ENCODE results near the gene CNGB1. TPM values are rescaled to one million over a fixed set of nuclear protein-coding genes. Genes with fewer than 3 reads are reported as not detected.
A peak's percentile ranks its signal among the peaks of the same experiment; 100 is the strongest.

The CNGB1 gene
- total and polyA plus RNA-seq, 4 donors, result under 0.01 TPM; not detected in 2

GRCh38 chr16:57842601-57843000, 128.3 kb downstream of the CNGB1 start (continued):
- no peak for TF ChIP-seq JUND (IDR thresholded peaks at IDR 0.05)

GRCh38 chr16:57840833-57841232, 130.1 kb downstream of the CNGB1 start:
- 35% methylated on average over 8 of the region's 8 CpGs for WGBS
- H3K9ac ChIP-seq (ENCODE audit: low read depth in 1 of 2, low read length in 2 of 2), result no peak overlapping the region
- H3K27me3 ChIP-seq (ENCODE audit: control insufficient read depth in 4 of 4, insufficient read depth in 4 of 4, low read length in 3 of 4), result no peaks in the 10 kb centered on the region
- no peaks in the 10 kb centered on the region for H3K36me3 ChIP-seq (ENCODE audit: control insufficient read depth in 4 of 4, insufficient read depth in 3 of 4, low read depth in 1 of 4, low read length in 3 of 4)
- TF ChIP-seq FOXA2 (IDR thresholded peaks at IDR 0.05) (no peak), SP1 (IDR thresholded peaks at IDR 0.05) (peak; percentile 46), HNF4A (conservative IDR thresholded peaks at IDR 0.05) (peak; percentile 67 to 76), ATF3 (IDR thresholded peaks at IDR 0.05) (no peak), HNF4G (IDR thresholded peaks at IDR 0.05) (peak; percentile 49), JUND (IDR thresholded peaks at IDR 0.05) (no peak), REST (IDR thresholded peaks at IDR 0.05) (no peak), MAX (IDR thresholded peaks at IDR 0.05) (no peak), RAD21 (IDR thresholded peaks at IDR 0.05) (peak; percentile 25 to 67), TAF1 (conservative IDR thresholded peaks at IDR 0.05) (no peak), RXRA (IDR thresholded peaks at IDR 0.05) (peak; percentile 49 to 74), YY1 (IDR thresholded peaks at IDR 0.05) (no peak), ZBTB33 (IDR thresholded peaks at IDR 0.05) (no peak), CTCF (IDR thresholded peaks at IDR 0.05; ENCODE audit: low read depth, low read length, missing input control) (no peak), FOXA1 (IDR thresholded peaks at IDR 0.05) (no peak), EGR1 (IDR thresholded peaks at IDR 0.05; ENCODE audit: low read depth in 2 of 2) (no peak), NR2F2 (IDR thresholded peaks at IDR 0.05) (no peak), GABPA (IDR thresholded peaks at IDR 0.05 in 1 of 2, conservative IDR thresholded peaks at IDR 0.05 in 1 of 2) (no peak)
- H3K27ac ChIP-seq (ENCODE audit: low read depth in 1 of 2, low read length in 2 of 2), result no peak overlapping the region
- no peaks in the 10 kb centered on the region for H3K9me3 ChIP-seq (ENCODE audit: control insufficient read depth in 4 of 4, low read length in 3 of 4)
- no peak overlapping the region for H3K4me3 ChIP-seq (ENCODE audit: low read depth in 1 of 3, low read length in 3 of 3)
- no peak for DNase-seq (ENCODE audit: low spot score)
- H3K4me1 ChIP-seq (ENCODE audit: control insufficient read depth in 4 of 4, insufficient read depth in 4 of 4, low read length in 3 of 4), result peaks cover 2 to 13% (median 8%) of the 10 kb centered on the region in 4 donors

Measured in liver (tissue), 9 donors.